HG02938 (cell line): ENCODE results near the gene SETX.

Experiments used
- ATAC-seq: cut with Tn5 transposase; IDR thresholded peaks from one replicate; pipeline ENCODE4 v1.9.1; 2021; ENCODE audit warnings: mild to moderate bottlenecking, moderate library complexity; ENCODE audit not compliant: unreplicated experiment

SETX gene

GRCh38 chr9:132226571-132227430 is 128.0 kb downstream of the SETX start:
- ATAC-seq: no peak

GRCh38 chr9:132224645-132225044 is 130.1 kb downstream of the SETX start:
- ATAC-seq: no peak

GRCh38 chr9:132221941-132222340 is 132.8 kb downstream of the SETX start:
- no peak for ATAC-seq

GRCh38 chr9:132218208-132218607 is 136.6 kb downstream of the SETX start:
- ATAC-seq: no peak

GRCh38 chr9:132216861-132217619 is 137.7 kb downstream of the SETX start:
- ATAC-seq: no peak

GRCh38 chr9:132214027-132214622 is 140.7 kb downstream of the SETX start:
- ATAC-seq: no peak

- no peak for ATAC-seq
These were observed 143.2 kb downstream of the SETX start for GRCh38 chr9:132211570-132211969.
